HUES64 (cell line): ENCODE measurements around the gene GAB2.
"Not testable (repeated sequence)": the region's sequence is repeated elsewhere in the genome, so short reads cannot be mapped to it uniquely, and the experiment has no call there.

Experiments used
- H3K27ac ChIP-seq: 2 replicates; pipeline ENCODE4 v1.7.0; 2013; ENCODE audit warnings: low read depth, low read length, inconsistent platforms
- H3K27me3 ChIP-seq: 2 replicates; pipeline ENCODE4 v1.6.1; 2013; ENCODE audit warnings: mild to moderate bottlenecking, low read length; ENCODE audit not compliant: insufficient read depth
- H3K36me3 ChIP-seq: 2 replicates; pipeline ENCODE4 v1.6.1; 2013; ENCODE audit warnings: mild to moderate bottlenecking, low read length; ENCODE audit not compliant: insufficient read depth
- H3K4me1 ChIP-seq: 2 replicates; pipeline ENCODE4 v1.6.1; 2013; ENCODE audit warnings: mild to moderate bottlenecking, low read length, moderate library complexity; ENCODE audit not compliant: insufficient read depth
- H3K4me3 ChIP-seq: 2 replicates; pipeline ENCODE4 v1.5.1; 2013; ENCODE audit warnings: mild to moderate bottlenecking, low read length, moderate library complexity
- H3K9ac ChIP-seq: 2 replicates; pipeline ENCODE4 v1.6.1; 2013; ENCODE audit warnings: mild to moderate bottlenecking, low read depth, low read length
- H3K9me3 ChIP-seq: 2 replicates; pipeline ENCODE4 v1.6.1; 2013; ENCODE audit warnings: low read depth, low read length; ENCODE audit not compliant: insufficient read depth
- WGBS: fragments of 150-250, 120-280 bp; methylation state at CpG from one replicate; pipeline ENCODE4 v1.1.7; 2013; ENCODE audit warnings: missing lambda C conversion rate; 5-methylcytosine and 5-hydroxymethylcytosine counted together

GAB2 gene

DNA sequence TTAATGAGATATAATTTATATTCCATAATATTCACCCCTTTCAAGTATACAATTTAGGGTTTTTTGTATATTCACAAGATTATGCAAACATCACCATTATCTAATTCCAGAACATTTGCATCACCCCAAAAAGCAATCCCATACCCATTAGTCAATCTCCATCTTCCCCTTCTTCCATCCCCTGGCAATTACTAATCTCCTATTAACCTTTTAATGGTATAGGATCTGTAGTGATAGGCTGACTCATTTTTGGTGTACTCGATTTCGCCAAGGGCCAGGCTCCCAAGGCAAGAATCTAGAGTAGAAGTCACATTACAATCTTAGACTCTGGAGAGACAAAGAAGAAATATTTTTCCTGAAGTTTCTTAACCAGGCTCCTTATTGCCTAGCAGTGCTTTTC is 113.4 kb downstream of the GAB2 start:
- Histone ChIP-seq H3K36me3 (no peaks in the 10 kb centered on the region), H3K9ac (no peak overlapping the region), H3K4me3 (no peak overlapping the region), H3K4me1 (peaks cover 5% of the 10 kb centered on the region; the same call in 1 of the 2 replicates), H3K27ac (no peak overlapping the region), H3K27me3 (no peaks in the 10 kb centered on the region), H3K9me3 (no peaks in the 10 kb centered on the region)
- WGBS, result 58% methylated on average over 2 of the region's 2 CpGs

GRCh38 chr11:78300108-78300839 is 117.3 kb downstream of the GAB2 start:
- Histone ChIP-seq H3K9me3 (no peaks in the 10 kb centered on the region), H3K27ac (no peak overlapping the region), H3K27me3 (no peaks in the 10 kb centered on the region), H3K36me3 (no peaks in the 10 kb centered on the region), H3K4me1 (peaks cover 10% of the 10 kb centered on the region; the same call in 1 of the 2 replicates), H3K9ac (no peak overlapping the region), H3K4me3 (no peak overlapping the region)
- WGBS, result 94% methylated on average over 4 of the region's 5 CpGs

DNA sequence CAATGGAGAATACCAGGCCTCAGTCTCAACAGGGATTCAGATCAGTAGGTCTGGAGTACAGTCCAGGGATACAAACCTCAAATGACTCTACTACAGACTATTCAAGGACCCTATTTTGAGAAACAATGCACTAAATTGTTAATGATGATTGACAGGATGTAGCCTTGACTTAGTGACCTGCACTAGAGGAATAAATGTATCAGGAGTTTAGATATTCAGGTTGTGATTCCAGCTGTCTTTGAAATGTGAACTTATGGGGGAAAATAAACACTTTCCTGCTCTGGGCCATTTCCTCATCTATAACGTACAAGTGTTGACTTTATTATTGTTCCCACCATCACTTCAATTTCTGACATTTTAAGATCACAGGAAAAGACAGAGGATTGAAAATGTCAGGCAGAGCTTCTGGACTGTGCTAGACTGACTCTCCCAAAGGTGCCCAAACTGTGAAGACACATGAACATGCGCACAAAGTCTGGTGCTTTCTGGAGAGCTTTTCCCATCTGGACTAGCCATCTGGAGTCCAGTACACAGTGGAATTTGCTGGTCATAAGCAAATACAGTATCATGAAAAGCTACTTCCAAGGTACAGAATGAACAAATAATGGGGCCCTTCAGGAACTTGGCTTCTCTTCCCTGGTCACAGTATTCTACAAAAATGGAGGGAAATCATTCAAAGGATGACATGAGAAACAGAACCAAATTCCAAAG is 118.5 kb downstream of the GAB2 start:
- 96% methylated on average over 2 of the region's 2 CpGs for WGBS
- Histone ChIP-seq H3K4me1 (0 out of 2 replicates have a peak, but pooled peaks cover 5% of the 10 kb centered on the region), H3K27ac (no peak overlapping the region)

DNA sequence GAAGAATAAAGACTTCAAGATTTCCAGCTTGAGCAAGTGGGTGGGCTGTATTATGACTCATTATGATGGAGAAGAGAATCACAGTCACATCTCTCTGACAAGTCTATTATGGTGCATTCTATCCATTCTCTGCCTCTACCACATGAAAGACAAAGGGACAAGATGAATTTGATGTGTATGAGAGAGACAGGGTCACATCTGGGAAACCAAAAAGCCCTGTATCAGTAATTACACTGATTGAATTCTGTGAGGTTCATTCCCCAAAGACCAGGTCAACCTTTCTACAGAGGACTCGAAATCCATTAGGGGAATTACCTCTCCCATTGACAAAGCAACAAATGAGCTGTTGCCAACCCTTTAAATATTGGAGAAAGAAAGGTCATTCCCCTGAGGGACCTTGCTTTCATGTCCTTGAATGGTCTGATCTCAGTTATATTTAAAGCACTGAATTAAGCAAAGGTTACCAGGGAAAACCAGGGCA is 119.3 kb downstream of the GAB2 start:
- Histone ChIP-seq H3K27me3 (no peaks in the 10 kb centered on the region), H3K4me1 (0 out of 2 replicates have a peak, but pooled peaks cover 5% of the 10 kb centered on the region), H3K36me3 (no peaks in the 10 kb centered on the region), H3K4me3 (no peak overlapping the region), H3K9me3 (no peaks in the 10 kb centered on the region), H3K9ac (no peak overlapping the region), H3K27ac (no peak overlapping the region)
- WGBS, result 83% methylated on average over 1 of the region's 1 CpG

More for the DNA sequence above, 118.5 kb downstream of the GAB2 start:
- Histone ChIP-seq H3K9ac (no peak overlapping the region), H3K27me3 (no peaks in the 10 kb centered on the region), H3K36me3 (no peaks in the 10 kb centered on the region), H3K9me3 (no peaks in the 10 kb centered on the region), H3K4me3 (no peak overlapping the region)

DNA sequence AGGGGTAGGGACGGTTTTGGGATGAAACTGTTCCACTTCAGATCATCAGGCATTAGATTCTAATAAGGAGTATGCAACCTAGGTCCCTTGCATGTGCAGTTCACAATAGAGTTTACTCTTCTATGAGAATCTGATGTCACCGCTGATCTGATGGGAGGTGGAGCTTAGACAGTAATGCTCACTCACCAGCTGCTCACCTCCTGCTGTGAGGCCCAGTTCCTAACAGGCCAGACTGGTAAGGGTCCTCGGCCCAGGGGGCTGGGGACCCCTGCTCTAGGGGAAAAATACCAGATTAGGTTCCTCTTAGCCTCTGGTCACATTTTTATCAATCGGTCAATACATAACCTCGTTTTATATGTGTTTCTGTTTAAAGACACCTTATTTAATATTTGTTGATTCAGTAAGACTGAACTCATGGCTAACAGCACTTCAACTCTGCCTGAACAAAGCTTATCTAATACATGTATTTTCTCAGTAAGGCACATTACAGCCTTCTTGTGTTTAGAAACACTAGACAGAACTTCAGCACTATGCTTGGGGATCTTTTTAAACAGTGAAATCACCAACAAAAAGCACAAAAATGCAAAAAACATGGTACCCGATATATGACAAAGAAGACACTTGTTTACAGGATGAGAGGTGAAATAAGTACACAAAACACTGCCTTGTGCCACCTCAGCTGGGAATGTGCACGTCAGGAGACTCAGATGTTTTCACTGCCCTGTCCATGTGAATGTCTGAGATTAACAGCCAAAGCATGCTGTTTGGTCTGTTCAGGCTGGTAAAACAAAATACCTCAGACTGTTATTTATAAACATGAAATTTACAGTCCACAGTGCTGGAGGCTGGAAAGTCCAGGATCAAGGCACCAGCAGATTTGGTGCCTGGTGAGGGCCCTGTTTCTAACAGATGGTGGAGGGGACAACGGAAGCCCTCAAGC is 121.4 kb downstream of the GAB2 start:
- no peaks in the 10 kb centered on the region for H3K9me3 ChIP-seq
- H3K9ac ChIP-seq, result no peak overlapping the region
- no peak overlapping the region for H3K27ac ChIP-seq
- no peaks in the 10 kb centered on the region for H3K36me3 ChIP-seq
- 91% methylated on average over 7 of the region's 8 CpGs for WGBS
- no peaks in the 10 kb centered on the region for H3K27me3 ChIP-seq
- 0 out of 2 replicates have a peak, but pooled peaks cover 5% of the 10 kb centered on the region for H3K4me1 ChIP-seq
- no peak overlapping the region for H3K4me3 ChIP-seq

GRCh38 chr11:78295347-78295746 is 122.3 kb downstream of the GAB2 start:
- 92% methylated on average over 3 of the region's 3 CpGs for WGBS
- Histone ChIP-seq H3K4me1 (0 out of 2 replicates have a peak, but pooled peaks cover 5% of the 10 kb centered on the region), H3K27ac (no peak overlapping the region), H3K27me3 (no peaks in the 10 kb centered on the region), H3K9me3 (no peaks in the 10 kb centered on the region), H3K9ac (no peak overlapping the region), H3K36me3 (no peaks in the 10 kb centered on the region), H3K4me3 (no peak overlapping the region)

- not testable (repeated sequence) for H3K9ac ChIP-seq, H3K9me3 ChIP-seq, H3K4me3 ChIP-seq, H3K27me3 ChIP-seq, H3K4me1 ChIP-seq, H3K27ac ChIP-seq, H3K36me3 ChIP-seq
- WGBS, result 97% methylated on average over 3 of the region's 5 CpGs
Measured at GRCh38 chr11:78294100-78294499, 123.5 kb downstream of the GAB2 start.

DNA sequence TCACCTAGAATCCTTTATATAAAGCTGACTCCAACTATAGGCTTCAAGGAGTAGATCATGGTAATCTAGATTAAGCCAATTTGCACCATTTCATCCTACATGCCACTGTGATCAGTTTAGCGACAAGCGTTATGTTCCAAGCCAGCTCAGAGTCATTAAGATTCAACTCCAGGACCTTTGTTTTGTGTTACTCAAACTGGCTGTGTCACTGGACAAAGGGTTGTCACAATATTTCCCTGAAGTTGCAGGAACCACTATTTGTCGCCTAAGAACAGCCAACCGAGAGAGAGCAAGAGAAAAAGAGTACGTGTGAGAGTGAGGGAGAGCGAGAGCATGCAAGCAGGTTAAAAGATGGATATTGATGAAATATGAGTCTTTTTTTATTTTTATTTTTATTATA is 124.1 kb downstream of the GAB2 start:
- Histone ChIP-seq H3K36me3 (no peaks in the 10 kb centered on the region), H3K9ac (no peak overlapping the region), H3K27ac (no peak overlapping the region), H3K9me3 (no peaks in the 10 kb centered on the region), H3K27me3 (no peaks in the 10 kb centered on the region), H3K4me3 (no peak overlapping the region), H3K4me1 (0 out of 2 replicates have a peak, but pooled peaks cover 5% of the 10 kb centered on the region)
- WGBS, result 96% methylated on average over 6 of the region's 6 CpGs

DNA sequence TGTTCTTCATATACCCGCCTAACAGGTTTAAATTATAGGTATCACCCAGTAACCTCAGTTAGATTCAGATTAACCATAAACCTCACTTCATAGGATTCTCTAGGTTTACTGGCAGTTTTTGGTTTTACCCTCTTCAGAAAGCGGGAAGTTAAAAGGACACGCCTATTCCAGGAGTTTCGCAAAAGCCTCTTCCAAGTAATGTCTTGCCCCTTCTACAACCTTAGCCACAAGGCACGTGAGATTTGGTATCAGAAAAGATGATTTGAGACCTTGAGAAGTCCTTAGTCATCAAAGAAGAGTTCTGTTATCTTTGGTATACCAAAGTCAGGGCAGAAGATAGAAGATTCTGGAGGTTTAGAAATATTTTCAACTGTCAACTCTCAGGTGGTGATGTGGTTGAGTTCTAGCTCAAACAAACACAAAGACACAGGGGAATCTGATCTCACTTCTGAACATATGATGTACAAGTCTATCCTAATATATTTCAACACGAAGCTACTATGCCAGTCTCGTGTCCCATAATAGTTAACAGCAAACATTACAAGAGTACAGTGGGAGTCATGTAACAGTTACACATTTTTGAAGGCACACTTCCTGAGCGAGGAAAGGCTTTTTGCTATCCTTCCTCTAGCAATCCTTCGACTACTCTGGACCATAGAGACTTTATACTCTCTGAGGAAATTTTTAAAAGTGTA is 125.4 kb downstream of the GAB2 start:
- 92% methylated on average over 9 of the region's 9 CpGs for WGBS
- Histone ChIP-seq H3K27me3 (no peaks in the 10 kb centered on the region), H3K9me3 (no peaks in the 10 kb centered on the region), H3K36me3 (no peaks in the 10 kb centered on the region), H3K27ac (no peak overlapping the region), H3K4me3 (no peak overlapping the region), H3K4me1 (0 out of 2 replicates have a peak, but pooled peaks cover 5% of the 10 kb centered on the region), H3K9ac (no peak overlapping the region)

GRCh38 chr11:78291503-78292108 is 126.0 kb downstream of the GAB2 start:
- Histone ChIP-seq H3K27ac (no peak overlapping the region), H3K9me3 (no peaks in the 10 kb centered on the region), H3K36me3 (no peaks in the 10 kb centered on the region), H3K4me3 (no peak overlapping the region), H3K9ac (no peak overlapping the region), H3K4me1 (0 out of 2 replicates have a peak, but pooled peaks cover 4% of the 10 kb centered on the region), H3K27me3 (no peaks in the 10 kb centered on the region)
- 98% methylated on average over 5 of the region's 6 CpGs for WGBS
